Thyroid gland (tissue), 4 donors: Measurements from ENCODE around the gene MGLL.

Experiments
- CTCF ChIP-seq, 6 experiments: fragments of 200-600 bp in 3 of 6; fragments of 450-650 bp in 3 of 6; sonication (generic) in 3 of 6; IDR thresholded peaks; one replicate each; pipeline ENCODE4 v1.5.1; 2016 to 2019; ENCODE audit warnings: antibody characterized with exemption in 6 of 6, mild to moderate bottlenecking in 2 of 6, inconsistent platforms in 1 of 6, moderate library complexity in 1 of 6
- POLR2A ChIP-seq, 2 donors: fragments of 450-650 bp; IDR thresholded peaks; one replicate each; pipeline ENCODE4 v1.6.1; 2017; ENCODE audit warnings: antibody characterized with exemption in 2 of 2, mild to moderate bottlenecking in 2 of 2, moderate library complexity in 1 of 2

GRCh38 chr3:127674790-127675189 lies 147.5 kb downstream of the MGLL start:
- TF ChIP-seq CTCF (IDR thresholded peaks at IDR 0.05), result no peak
- no peak for TF ChIP-seq POLR2A (IDR thresholded peaks at IDR 0.05)
